Effector memory CD8-positive, alpha-beta T cell (primary cell): Measurements from ENCODE around the gene SFXN5.

Experiments used
- ATAC-seq: fragments of 150-1000 bp; cut with Tn5 transposase; replicated peaks from 2 replicates; pipeline ENCODE4 v1.10.0; 2021; ENCODE audit warnings: mild to moderate bottlenecking, moderate library complexity
- DNase-seq, 3 experiments: peaks; one replicate each; pipeline ENCODE4 v3.0.0; 2021
- H3K27ac Mint-ChIP-seq, 2 donors: one replicate each; pipeline ENCODE4 v1.8.0; 2022; ENCODE audit warnings: mild to moderate bottlenecking in 2 of 2, mixed read lengths in 2 of 2, moderate library complexity in 2 of 2
- H3K27me3 Mint-ChIP-seq, 2 donors: one replicate each; pipeline ENCODE4 v1.8.0; 2022; ENCODE audit warnings: mixed read lengths in 2 of 2
- H3K36me3 Mint-ChIP-seq: one replicate; pipeline ENCODE4 v1.8.0; 2022; ENCODE audit warnings: mild to moderate bottlenecking, moderate library complexity, mixed read lengths; ENCODE audit not compliant: insufficient read depth
- H3K4me1 Mint-ChIP-seq, 2 donors: one replicate each; pipeline ENCODE4 v1.8.0; 2022; ENCODE audit warnings: low read depth in 2 of 2, mixed read lengths in 2 of 2
- H3K4me3 Mint-ChIP-seq, 2 donors: one replicate each; pipeline ENCODE4 v1.8.0; 2022; ENCODE audit warnings: mild to moderate bottlenecking in 2 of 2, mixed read lengths in 2 of 2, moderate library complexity in 2 of 2
- H3K9me3 Mint-ChIP-seq, 2 donors: one replicate each; pipeline ENCODE4 v1.8.0; 2022; ENCODE audit warnings: mixed read lengths in 2 of 2

SFXN5 gene

DNA sequence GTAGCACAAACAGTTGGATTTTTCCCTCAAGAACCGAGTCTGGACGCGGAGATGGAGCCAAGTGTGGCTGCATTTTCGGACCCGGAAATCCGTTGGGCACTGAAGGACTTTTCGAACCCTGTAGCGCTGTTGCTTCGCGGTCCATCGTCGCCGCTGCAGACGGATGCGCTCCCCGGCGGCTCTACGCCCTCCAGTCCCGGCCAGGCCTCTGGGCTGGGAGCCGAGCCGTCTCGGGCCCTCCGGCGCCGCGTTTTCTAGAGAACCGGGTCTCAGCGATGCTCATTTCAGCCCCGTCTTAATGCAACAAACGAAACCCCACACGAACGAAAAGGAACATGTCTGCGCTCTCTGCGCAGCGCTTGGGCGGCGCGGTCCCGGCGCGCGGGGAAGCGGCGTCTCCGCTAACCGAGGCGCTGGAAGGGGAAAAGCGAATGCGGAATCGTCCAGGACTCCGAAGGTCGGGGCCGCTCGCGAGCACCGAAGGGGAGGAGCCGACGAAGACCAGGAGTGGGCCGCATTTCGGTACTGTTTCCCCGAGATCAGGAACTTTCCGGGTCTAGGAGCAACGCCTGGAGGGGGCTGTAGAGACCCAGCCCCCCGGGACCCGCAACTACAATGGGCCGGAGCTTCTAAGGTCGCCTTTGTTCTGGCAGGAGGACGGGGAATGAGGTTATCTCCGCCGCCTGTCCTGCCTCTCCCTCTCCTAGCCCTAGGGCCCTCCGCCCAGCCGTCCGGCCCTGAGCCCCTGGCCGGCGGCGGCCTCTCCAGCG is 151.0 kb downstream of the SFXN5 start:
- Mint-ChIP-seq H3K27me3 (peaks cover 69 to 81% of the 10 kb centered on the region in 2 donors), H3K4me3 (peak overlapping the region; percentile 39 to 57), H3K9me3 (no peaks in the 10 kb centered on the region), H3K4me1 (peaks cover 8 to 25% of the 10 kb centered on the region in 2 donors), H3K27ac (no peak overlapping the region), H3K36me3 (peaks cover 9% of the 10 kb centered on the region)
- DNase-seq (no peak), ATAC-seq (peak; percentile 22)

DNA sequence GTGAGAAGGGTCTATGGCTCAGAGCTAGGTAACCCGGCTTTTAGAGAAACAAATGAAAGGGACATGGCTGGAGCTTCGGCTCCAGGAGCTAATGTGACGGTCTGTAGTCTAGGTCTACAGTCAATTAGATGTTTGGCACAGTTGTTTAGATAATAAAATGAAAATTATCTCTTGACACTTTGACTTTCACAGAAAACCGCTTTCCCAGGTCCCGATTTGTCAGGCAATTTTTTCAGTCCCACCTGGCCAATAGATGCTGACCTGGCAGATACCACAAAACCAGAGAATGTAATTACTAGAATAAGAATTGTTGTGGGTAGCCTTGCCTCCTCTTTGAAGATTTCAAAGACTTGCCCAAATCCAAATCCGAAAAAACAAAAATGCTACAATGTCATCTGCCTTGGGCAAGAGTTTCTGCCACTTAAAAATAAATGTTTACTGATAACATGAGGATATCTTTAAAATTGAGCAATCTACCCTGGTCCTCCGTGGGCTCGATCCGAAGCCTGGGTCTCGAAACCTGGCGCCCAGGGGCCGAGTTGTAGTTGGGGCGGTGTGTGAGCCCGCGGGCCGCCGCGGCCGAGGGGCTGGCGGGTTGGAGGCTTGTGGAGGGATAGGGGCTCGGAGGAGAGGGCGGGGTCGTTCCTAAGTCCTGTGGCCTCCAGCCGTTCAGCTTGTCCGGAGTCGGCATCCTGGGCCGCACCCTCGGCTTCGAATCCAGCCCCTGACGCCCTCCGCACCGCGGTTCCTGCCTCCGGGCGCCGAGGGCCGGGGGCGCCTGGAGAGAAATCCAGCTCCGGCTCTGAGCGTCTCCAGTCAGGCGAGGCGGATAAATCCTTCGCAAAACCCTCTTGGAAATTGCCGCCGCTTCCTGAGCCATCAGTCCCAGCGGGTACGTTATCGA is 151.8 kb downstream of the SFXN5 start:
- H3K9me3 Mint-ChIP-seq: no peaks in the 10 kb centered on the region
- peaks cover 69 to 89% of the 10 kb centered on the region in 2 donors for H3K27me3 Mint-ChIP-seq
- H3K36me3 Mint-ChIP-seq: peaks cover 10% of the 10 kb centered on the region
- H3K4me3 Mint-ChIP-seq: peak overlapping the region; percentile 57 to 75
- ATAC-seq: no peak
- no peak for DNase-seq
- peaks cover 10 to 30% of the 10 kb centered on the region in 2 donors for H3K4me1 Mint-ChIP-seq
- no peak overlapping the region for H3K27ac Mint-ChIP-seq

DNA sequence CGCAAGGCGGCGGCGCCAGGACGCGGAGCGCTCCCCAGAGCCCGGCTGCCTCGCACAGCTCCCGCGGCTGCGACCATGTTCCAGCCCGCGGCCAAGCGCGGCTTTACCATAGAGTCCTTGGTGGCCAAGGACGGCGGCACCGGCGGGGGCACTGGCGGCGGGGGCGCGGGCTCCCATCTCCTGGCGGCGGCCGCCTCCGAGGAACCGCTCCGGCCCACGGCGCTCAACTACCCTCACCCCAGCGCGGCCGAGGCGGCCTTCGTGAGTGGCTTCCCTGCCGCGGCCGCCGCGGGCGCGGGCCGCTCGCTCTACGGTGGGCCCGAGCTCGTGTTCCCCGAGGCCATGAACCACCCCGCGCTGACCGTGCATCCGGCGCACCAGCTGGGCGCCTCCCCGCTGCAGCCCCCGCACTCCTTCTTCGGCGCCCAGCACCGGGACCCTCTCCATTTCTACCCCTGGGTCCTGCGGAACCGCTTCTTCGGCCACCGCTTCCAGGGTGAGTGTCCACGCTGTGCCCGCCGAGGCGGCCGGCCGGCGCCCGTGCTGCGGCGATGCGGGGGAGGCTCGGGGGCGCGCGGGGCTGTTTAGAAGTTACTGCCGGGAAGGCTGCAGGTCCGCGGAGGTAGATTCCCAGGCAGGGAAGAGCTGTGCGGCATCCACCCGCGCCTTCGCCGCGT is 153.5 kb downstream of the SFXN5 start:
- peaks cover 11 to 25% of the 10 kb centered on the region in 2 donors for H3K4me1 Mint-ChIP-seq
- ATAC-seq (no peak), DNase-seq (no peak)
- no peaks in the 10 kb centered on the region for H3K9me3 Mint-ChIP-seq
- no peak overlapping the region for H3K27ac Mint-ChIP-seq
- peaks cover 74 to 92% of the 10 kb centered on the region in 2 donors for H3K27me3 Mint-ChIP-seq
- peaks cover 10% of the 10 kb centered on the region for H3K36me3 Mint-ChIP-seq
- H3K4me3 Mint-ChIP-seq: peak overlapping the region; percentile 75 to 76

DNA sequence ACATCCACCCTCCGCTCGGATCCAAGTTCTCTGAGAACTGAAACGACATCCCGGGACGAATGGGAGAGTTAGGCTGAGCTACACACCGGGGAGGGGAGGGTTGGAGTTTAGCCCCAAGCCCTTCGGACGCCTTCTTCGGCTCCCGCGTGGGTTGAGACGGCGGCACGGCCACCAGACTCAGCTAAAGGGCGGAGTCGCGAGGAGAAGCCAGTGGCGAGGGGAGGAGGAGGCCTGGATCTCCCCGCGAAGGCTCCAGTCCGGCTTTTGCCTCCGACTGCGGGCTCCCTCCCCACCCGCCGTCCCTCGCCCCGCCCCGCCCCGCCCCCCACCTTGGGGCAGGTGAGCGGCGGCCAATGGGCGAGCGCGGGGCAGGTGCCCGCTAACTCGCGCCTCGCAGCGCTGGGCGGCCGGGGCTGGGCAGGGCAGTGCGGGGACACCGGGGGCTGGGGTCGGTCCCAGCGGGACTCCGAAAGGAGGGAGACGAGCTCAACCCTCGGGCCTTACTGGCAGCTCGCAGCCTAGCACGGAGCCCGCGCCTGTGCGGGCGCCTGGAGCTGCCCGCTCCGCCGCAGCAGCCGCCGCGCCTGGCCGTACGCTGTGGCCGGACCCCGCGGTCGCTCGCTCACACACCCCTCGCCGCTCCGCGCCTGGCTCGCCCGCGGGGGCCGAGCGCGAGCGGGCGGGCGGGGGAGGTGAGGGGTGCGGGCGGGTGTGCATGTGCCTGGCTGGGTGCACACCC is 154.2 kb downstream of the SFXN5 start, which contains the start of gene EMX1:
Gene EMX1, plus strand, starts transcription at position 382 of the 739 bp plus-strand sequence. Its CDS starts 334 bp downstream, at position 716.
- peak; percentile 56 for ATAC-seq
- Mint-ChIP-seq H3K27me3 (peaks cover 72 to 92% of the 10 kb centered on the region in 2 donors), H3K4me3 (peak within 1 kb of the TSS; percentile 83 to 87), H3K4me1 (peaks cover 11 to 25% of the 10 kb centered on the region in 2 donors), H3K36me3 (peaks cover 10% of the 10 kb centered on the region), H3K27ac (no peak within 1 kb of the TSS), H3K9me3 (no peaks in the 10 kb centered on the region)
- DNase-seq: peak in 1 of 3 experiments; percentile 17

DNA sequence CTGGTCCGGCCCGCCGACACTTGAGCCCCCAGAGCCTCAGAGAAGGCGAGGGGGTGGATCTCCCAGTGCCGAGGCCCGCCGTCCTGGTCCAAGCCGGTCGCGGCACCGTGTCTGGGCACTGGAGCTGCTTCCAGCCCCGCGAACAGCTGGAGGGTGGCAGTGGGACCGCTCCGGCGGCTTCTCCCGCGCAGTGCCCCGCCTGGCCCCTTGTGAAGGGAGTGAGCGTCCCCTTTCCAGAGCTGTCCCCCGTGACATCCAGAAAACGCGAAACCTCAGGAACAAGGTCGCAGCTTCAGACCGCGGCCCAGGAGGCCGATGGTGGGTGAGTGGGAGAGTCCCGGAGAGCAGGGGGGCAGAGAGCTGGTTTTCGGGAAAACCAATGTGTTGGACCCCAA is 154.8 kb downstream of the SFXN5 start:
- peak overlapping the region; percentile 83 to 87 for H3K4me3 Mint-ChIP-seq
- H3K27ac Mint-ChIP-seq: no peak overlapping the region
- H3K4me1 Mint-ChIP-seq: peaks cover 11 to 25% of the 10 kb centered on the region in 2 donors
- DNase-seq: no peak
- peaks cover 10% of the 10 kb centered on the region for H3K36me3 Mint-ChIP-seq
- H3K27me3 Mint-ChIP-seq: peaks cover 72 to 92% of the 10 kb centered on the region in 2 donors
- H3K9me3 Mint-ChIP-seq: no peaks in the 10 kb centered on the region
- ATAC-seq: peak; percentile 11

DNA sequence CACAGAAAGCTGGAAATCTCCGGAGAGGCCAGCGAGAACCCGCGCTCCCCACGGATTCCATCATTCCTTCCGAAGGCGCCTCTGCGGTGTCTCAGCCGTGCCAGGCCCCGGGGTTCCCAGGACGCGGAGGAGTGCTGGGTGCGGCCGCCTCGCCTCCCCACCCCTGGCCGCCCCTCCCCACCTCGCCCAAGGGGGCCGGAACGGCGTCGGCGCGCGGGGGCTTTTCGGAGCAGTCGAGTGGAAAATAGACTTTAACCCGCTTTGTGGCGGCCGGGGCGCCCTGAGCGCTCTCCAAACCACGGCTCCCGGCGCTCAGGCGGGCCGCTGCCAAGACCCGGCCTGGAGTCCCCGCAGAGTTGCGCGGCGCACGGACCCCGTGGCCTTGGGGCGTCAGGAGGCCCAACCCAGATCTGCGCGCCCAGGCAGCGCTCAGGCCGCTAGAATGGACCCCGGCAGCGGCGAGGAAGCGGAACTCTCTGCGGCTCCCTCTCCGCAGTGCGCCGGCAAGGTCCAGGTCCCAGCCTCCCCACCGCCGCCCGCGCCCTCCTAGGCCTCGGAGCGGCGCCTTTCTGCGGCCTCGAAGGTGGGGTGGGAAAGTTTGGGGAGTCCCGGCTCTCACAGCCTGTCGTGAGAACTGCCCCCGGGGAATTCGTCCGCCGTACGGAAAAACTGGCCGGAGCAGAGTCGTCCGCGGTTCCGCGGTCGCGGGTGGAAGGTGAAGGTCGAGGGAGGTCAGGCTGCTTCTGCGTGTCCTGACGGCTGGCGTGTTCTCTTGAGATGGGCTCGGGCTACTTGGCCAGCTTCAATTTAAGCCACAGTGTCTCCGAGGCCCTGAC is 155.4 kb downstream of the SFXN5 start:
- ATAC-seq: peak; percentile 58
- Mint-ChIP-seq H3K36me3 (peaks cover 6% of the 10 kb centered on the region), H3K27ac (no peak overlapping the region), H3K4me3 (peak overlapping the region; percentile 83 to 87), H3K9me3 (no peaks in the 10 kb centered on the region), H3K27me3 (peaks cover 72 to 92% of the 10 kb centered on the region in 2 donors), H3K4me1 (peaks cover 11 to 25% of the 10 kb centered on the region in 2 donors)
- DNase-seq: no peak

DNA sequence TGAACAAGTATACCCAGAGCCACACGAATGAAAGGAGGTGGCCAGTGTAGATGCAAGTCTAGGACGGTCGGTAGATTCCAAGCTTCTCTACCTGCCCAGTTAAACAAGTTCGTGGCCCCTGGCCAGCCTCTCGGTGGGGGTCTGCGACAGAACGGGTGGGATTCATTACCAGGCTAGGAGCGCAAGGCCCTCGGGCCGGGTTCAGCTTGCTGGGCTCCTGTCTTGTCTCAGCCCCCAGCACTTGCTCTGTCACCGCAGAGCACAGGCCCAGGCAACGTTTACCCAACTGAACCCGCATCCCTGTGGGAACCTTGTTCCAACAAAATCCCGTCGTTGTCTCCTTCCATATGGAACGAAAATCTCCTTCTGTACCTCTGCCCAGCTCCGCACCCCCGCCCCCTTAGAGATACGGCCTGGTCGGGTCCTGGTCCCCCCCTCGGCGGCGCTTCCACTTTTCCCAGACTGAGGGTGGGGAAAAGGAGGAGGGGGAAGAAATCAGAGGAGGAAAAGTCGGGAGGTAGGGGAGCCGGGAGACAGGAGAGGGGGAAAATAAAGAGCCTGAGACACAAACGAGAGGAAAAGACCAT is 156.1 kb downstream of the SFXN5 start:
- Mint-ChIP-seq H3K36me3 (peaks cover 6% of the 10 kb centered on the region), H3K9me3 (no peaks in the 10 kb centered on the region), H3K27me3 (peaks cover 67 to 87% of the 10 kb centered on the region in 2 donors), H3K4me1 (peaks cover 11 to 24% of the 10 kb centered on the region in 2 donors), H3K4me3 (peak overlapping the region; percentile 68 to 72), H3K27ac (no peak overlapping the region)
- no peak for DNase-seq
- no peak for ATAC-seq

DNA sequence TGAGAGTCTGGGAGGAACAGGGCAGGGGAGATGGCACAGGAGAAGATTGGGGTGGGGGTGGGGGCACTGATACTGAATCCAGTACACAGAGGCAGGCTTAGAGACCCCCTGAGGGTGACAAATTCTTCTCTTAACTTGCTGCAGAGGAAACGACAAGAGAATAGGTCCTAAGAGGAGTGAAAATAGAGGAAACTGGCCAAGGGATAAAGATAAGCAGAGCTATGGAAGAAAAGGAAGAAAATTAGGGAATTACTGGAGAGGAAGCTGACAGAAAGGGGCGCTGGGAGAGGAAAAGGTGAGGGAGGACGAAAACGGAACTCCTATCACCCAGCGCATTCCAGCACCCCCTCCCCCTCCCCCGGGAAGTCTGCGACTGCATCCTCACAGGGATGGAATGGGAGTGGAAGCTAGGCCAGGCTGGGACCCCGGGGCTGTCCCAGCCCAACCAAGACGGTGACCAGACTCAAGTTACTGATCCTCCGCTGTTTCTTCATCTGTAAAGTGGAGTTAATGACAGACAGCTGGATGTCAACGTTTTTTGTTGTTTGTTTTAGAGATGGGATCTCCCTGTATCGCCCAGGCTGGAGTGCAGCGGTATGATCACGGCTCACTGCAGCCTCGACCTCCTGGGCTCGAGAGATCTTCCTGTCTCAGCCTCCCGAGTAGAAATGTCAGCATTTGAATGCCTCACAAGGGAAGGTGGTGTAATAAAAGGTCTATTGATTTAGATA is 156.8 kb downstream of the SFXN5 start:
- H3K9me3 Mint-ChIP-seq: no peaks in the 10 kb centered on the region
- DNase-seq (no peak), ATAC-seq (no peak)
- peaks cover 63 to 83% of the 10 kb centered on the region in 2 donors for H3K27me3 Mint-ChIP-seq
- peaks cover 11 to 22% of the 10 kb centered on the region in 2 donors for H3K4me1 Mint-ChIP-seq
- H3K27ac Mint-ChIP-seq: no peak overlapping the region
- peak overlapping the region; percentile 68 to 72 for H3K4me3 Mint-ChIP-seq
- H3K36me3 Mint-ChIP-seq: peaks cover 6% of the 10 kb centered on the region

DNA sequence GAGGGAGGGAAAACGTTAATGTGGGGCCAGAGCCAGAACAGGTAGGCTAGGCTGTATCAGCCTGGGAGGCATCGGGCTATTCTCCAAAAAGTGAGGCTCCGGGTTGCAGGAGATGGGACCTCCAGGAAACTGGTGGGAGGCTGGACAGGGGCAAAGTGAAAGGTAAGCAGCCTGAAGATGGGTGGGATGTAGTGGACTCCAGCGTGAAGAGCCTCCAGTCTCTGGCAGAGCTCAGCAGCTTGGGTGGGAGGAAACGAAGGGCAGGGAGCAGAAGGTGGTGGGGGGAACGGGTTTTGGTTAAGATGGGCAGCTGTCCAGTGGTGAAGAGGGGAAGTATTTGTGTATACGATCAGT is 157.3 kb downstream of the SFXN5 start:
- no peak for ATAC-seq
- Mint-ChIP-seq H3K4me3 (peak overlapping the region; percentile 19 to 28), H3K27ac (no peak overlapping the region), H3K4me1 (peaks cover 11 to 20% of the 10 kb centered on the region in 2 donors), H3K9me3 (no peaks in the 10 kb centered on the region), H3K36me3 (peaks cover 6% of the 10 kb centered on the region), H3K27me3 (peaks cover 63 to 83% of the 10 kb centered on the region in 2 donors)
- no peak for DNase-seq

DNA sequence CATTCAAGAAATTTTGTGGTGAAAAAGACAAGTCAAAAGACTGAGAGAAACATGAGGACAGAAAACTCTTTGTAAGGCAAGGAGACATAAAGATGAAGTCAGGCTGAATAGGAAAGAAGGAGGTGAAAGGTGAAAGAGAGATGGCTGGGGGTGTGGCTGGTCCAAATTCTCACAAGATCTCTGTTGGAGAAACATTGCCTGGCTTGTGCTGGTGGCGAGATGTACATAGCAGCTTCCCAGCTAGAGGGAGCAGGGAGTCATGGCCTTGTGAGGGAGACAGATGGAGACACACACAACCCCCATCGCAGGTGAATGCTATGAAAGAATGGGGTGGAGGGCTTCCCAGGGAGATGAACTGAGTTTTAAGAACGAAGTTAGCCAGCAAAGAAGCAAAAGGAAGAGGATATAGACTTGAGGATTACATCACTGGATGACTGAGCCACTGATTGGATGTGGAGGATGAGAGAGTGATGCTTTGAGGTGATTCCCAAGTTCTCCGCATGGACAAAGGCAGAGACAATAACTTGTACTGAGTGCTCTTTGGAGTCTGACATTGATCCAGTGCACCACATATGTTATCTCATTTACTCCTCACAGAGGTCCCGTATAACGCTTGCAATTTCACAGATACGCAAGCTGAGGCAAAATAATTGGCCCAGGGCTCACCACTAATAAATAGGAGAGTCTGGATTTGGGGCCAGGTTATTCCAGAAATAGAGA is 157.9 kb downstream of the SFXN5 start:
- no peak for ATAC-seq
- Mint-ChIP-seq H3K27ac (no peak overlapping the region), H3K36me3 (peaks cover 6% of the 10 kb centered on the region), H3K4me3 (peak overlapping the region; percentile 19 to 28), H3K4me1 (peaks cover 11 to 19% of the 10 kb centered on the region in 2 donors), H3K9me3 (no peaks in the 10 kb centered on the region), H3K27me3 (peaks cover 66 to 81% of the 10 kb centered on the region in 2 donors)
- DNase-seq: no peak

DNA sequence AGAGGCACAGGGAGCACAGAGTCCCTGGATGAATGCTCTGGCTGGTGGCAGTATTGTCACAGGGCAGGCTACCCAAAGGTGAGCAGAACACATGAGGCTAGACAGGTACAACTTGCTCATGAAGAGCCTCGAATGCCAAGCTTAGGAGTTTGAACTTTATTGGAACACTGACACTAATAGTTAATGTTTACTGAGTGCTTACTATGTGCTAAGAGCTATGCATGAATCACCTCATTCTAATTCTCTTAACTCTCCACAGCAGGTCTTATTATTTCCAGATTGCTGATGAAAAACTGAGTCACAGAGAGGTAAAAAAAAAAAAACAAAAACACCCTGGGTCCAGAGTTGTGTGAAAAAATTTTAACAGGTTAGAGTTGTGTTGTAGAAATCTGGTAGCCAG is 160.3 kb downstream of the SFXN5 start:
- ATAC-seq (no peak), DNase-seq (no peak)
- Mint-ChIP-seq H3K9me3 (no peaks in the 10 kb centered on the region), H3K27me3 (peaks cover 66 to 78% of the 10 kb centered on the region in 2 donors), H3K27ac (no peak overlapping the region), H3K4me1 (peaks cover 7 to 10% of the 10 kb centered on the region in 2 donors), H3K36me3 (peaks cover 2% of the 10 kb centered on the region), H3K4me3 (no peak overlapping the region)
